Occipital lobe (tissue), 2 donors: Measurements from ENCODE around the gene C20orf144. TPM values are rescaled to one million over a fixed set of nuclear protein-coding genes. Genes with fewer than 3 reads are reported as not detected.
"Not testable (repeated sequence)": the region's sequence is repeated elsewhere in the genome, so short reads cannot be mapped to it uniquely, and the experiment has no call there.

Experiments used
- DNase-seq: peaks from one replicate; lab custom pipeline; 2025; lab: John Stamatoyannopoulos, UW
- total RNA-seq: library from RNA; depleted of rRNA; stranded (reverse); fragments of >200 nt; gene quantifications from one replicate; pipeline ENCODE4 v1.2.3, GENCODE V29; 2014

C20orf144 gene
- not detected for total RNA-seq

- DNase-seq = no peak
These were observed at the start of gene C20orf144 for GRCh38 chr20:33662172-33662571. C20orf144 (plus strand) TSS chr20:33662327; CDS start chr20:33662346, 19 bp downstream.

- no peak for DNase-seq
These were observed 40.3 kb upstream of the C20orf144 start for GRCh38 chr20:33621717-33622400.

GRCh38 chr20:33622705-33623365, 39.3 kb upstream of the C20orf144 start:
- no peak for DNase-seq

GRCh38 chr20:33624399-33624798, 37.7 kb upstream of the C20orf144 start:
- no peak for DNase-seq

GRCh38 chr20:33626190-33626589, 35.9 kb upstream of the C20orf144 start:
- DNase-seq = no peak

GRCh38 chr20:33627577-33628216, 34.4 kb upstream of the C20orf144 start:
- DNase-seq = no peak

GRCh38 chr20:33629533-33629932, 32.6 kb upstream of the C20orf144 start:
- DNase-seq = no peak

- DNase-seq = no peak
These were observed 32.1 kb upstream of the C20orf144 start for GRCh38 chr20:33629979-33630378.

- DNase-seq = no peak
These were observed 31.6 kb upstream of the C20orf144 start for GRCh38 chr20:33630507-33630906.

GRCh38 chr20:33631910-33632309, 30.2 kb upstream of the C20orf144 start:
- not testable (repeated sequence) for DNase-seq

- no peak for DNase-seq
These were observed 26.8 kb upstream of the C20orf144 start for GRCh38 chr20:33635341-33635740.

GRCh38 chr20:33636776-33637175, 25.4 kb upstream of the C20orf144 start:
- DNase-seq = no peak

- DNase-seq = no peak
These were observed 21.8 kb upstream of the C20orf144 start for GRCh38 chr20:33640287-33640686.

- DNase-seq = no peak
These were observed 17.6 kb upstream of the C20orf144 start for GRCh38 chr20:33644313-33645071.

GRCh38 chr20:33645072-33645358, 17.1 kb upstream of the C20orf144 start:
- DNase-seq = no peak

- DNase-seq = no peak
These were observed 16.7 kb upstream of the C20orf144 start for GRCh38 chr20:33645396-33645795.

GRCh38 chr20:33646191-33646590, 15.9 kb upstream of the C20orf144 start:
- DNase-seq = no peak

GRCh38 chr20:33646959-33647602, 15.0 kb upstream of the C20orf144 start:
- DNase-seq = not testable (repeated sequence)

GRCh38 chr20:33647603-33648395, 14.3 kb upstream of the C20orf144 start:
- no peak for DNase-seq

GRCh38 chr20:33648396-33649004, 13.6 kb upstream of the C20orf144 start:
- no peak for DNase-seq
